Caki2 (cell line): ENCODE data around the gene ZBP1. TPM values are rescaled to one million over a fixed set of nuclear protein-coding genes. Genes with fewer than 3 reads are reported as not detected.
"Not testable (repeated sequence)": the region's sequence is repeated elsewhere in the genome, so short reads cannot be mapped to it uniquely, and the experiment has no call there.

Experiments
- DNase-seq: peaks from one replicate; pipeline ENCODE4 v3.0.0-alpha.2; 2015; ENCODE audit warnings: low read depth
- in situ Hi-C: cut with HindIII; loops from 2 replicates; pipeline ENCODE4 v1.10.0; 2016; ENCODE audit warnings: low sequenced_read_pairs, low pct_unique_long_range_greater_than_20kb, mixed read lengths
- total RNA-seq: library from RNA; depleted of rRNA; stranded (reverse); fragments of >200 nt; shearing (Covaris generic); gene quantifications from 2 replicates; pipeline ENCODE4 v1.2.3, GENCODE V29; 2014; ENCODE audit warnings: low replicate concordance

Gene ZBP1
- total RNA-seq, 1 experiment from 2014 or later: not detected

GRCh38 chr20:57649617-57650015 is 29.4 kb upstream of the ZBP1 start:
- DNase-seq: no peak
- in situ Hi-C loops: loop anchor here (25.0 kb wide), 1 partner anchor 538 kb away; no protein-coding TSS in a partner anchor

- DNase-seq: no peak
- in situ Hi-C loops: loop anchor here (25.0 kb wide), 1 partner anchor 538 kb away; no protein-coding TSS in a partner anchor
These were observed 28.8 kb upstream of the ZBP1 start for GRCh38 chr20:57648878-57649616.

GRCh38 chr20:57647933-57648785 is 27.9 kb upstream of the ZBP1 start:
- no peak for DNase-seq
- in situ Hi-C loops: loop anchor here (25.0 kb wide), 1 partner anchor 539 kb away; no protein-coding TSS in a partner anchor

DNA sequence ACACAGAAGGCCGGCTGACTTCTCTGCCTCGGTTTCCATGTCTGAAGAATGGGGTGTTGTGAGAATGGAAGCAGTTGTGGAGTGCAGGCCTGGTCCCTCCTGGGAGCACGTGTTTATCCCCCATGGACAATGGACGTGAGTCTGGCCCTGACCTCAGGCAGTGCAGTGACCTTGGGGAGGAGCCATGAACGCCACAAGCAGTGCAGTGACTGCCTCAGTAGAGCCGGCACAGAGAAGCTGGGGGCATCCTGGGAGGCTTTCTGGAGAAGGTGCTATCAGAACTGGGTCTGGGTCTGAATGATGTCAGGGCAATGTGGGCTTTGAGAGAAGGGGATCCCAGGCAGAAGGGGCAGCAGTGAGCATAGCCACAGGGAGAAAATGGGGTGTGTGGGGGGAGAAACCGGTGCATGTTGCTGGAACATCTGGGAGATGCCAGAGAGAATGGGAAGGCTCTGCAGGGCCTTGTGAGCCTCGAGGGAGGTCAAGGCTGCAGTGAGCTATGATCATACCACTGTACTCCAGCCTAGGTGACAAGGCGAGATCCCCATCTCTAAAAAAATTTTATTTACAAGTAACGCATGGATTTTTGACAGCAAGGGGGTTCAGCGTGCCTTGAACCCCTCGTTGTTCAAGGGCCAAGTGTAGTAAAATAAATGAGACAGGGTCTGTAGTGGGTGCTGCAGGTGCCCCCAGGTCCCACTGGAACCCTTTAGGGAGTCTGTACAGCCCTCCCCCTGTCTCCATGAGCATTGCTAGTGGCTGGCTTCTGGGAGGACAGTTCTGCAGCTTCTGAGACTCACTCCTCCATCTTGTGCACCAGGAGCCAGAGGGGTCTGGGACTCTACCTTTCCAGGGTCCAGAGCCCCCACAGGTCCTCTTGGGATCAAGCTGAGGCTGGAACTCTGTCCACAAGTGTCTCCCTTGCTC is 27.0 kb upstream of the ZBP1 start:
- DNase-seq: no peak
- in situ Hi-C loops: loop anchor here (25.0 kb wide), 1 partner anchor 540 kb away; no protein-coding TSS in a partner anchor

GRCh38 chr20:57638895-57639236 is 18.6 kb upstream of the ZBP1 start:
- DNase-seq: no peak
- in situ Hi-C loops: loop anchor here (25.0 kb wide), 1 partner anchor 548 kb away; no protein-coding TSS in a partner anchor

- DNase-seq: peak; percentile 96
These were observed 18.1 kb upstream of the ZBP1 start for GRCh38 chr20:57638173-57638894.

GRCh38 chr20:57633945-57634491 is 13.8 kb upstream of the ZBP1 start:
- in situ Hi-C loops: loop anchor here (25.0 kb wide), 1 partner anchor 553 kb away; no protein-coding TSS in a partner anchor
- no peak for DNase-seq

More at GRCh38 chr20:57638173-57638894, 18.1 kb upstream of the ZBP1 start:
- in situ Hi-C loops: loop anchor here (25.0 kb wide), 1 partner anchor 549 kb away; no protein-coding TSS in a partner anchor

DNA sequence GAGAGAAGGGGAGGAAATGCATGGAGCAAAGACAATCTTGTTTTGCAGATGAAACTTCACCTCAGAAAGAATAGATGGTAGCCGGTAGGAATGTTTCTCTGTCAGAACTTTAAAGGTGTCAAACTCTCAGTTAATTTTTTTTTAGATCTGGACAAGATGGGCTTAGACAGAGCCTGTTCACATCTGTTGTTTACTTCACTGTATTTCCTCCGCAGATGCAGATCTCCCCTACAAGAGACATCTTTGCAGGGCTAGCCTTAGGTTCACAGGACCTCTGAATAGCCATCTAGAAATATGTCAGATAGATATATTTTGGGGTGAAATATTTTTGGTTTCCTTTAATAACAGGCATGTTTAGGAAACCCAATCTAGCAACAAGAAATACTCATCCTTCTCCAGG is 12.1 kb upstream of the ZBP1 start:
- DNase-seq: no peak
- in situ Hi-C loops: loop anchor here (25.0 kb wide), 1 partner anchor 555 kb away; no protein-coding TSS in a partner anchor

DNA sequence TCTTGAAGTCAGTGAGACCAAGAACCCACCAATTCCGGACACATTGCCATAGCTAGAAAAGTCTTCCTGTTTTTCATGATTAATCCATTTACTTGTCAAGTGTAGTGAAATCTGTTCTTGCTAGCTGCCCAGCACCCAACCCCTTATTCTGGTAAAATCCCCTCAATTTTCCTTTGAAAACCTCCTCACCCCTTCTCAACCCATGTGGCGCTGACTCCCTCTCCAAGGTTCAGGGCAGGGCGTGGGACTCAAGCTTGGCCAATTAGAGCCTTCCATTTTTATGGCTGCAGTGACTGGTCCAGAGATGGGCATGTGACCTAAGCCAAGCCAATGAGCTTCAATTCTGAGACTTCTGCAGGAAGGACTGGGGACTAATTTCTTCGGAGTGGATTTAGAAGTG is 9.8 kb upstream of the ZBP1 start:
- in situ Hi-C loops: loop anchor here (25.0 kb wide), 1 partner anchor 557 kb away; no protein-coding TSS in a partner anchor

GRCh38 chr20:57629491-57629901 is 9.3 kb upstream of the ZBP1 start:
- not testable (repeated sequence) for DNase-seq
- in situ Hi-C loops: loop anchor here (25.0 kb wide), 1 partner anchor 558 kb away; no protein-coding TSS in a partner anchor

More for the DNA sequence above, 9.8 kb upstream of the ZBP1 start:
- no peak for DNase-seq

- not testable (repeated sequence) for DNase-seq
- in situ Hi-C loops: loop anchor here (25.0 kb wide), 1 partner anchor 558 kb away; no protein-coding TSS in a partner anchor
These were observed 8.7 kb upstream of the ZBP1 start for GRCh38 chr20:57628962-57629308.

- DNase-seq: no peak
- in situ Hi-C loops: loop anchor here (25.0 kb wide), 1 partner anchor 559 kb away; no protein-coding TSS in a partner anchor
These were observed 8.1 kb upstream of the ZBP1 start for GRCh38 chr20:57628047-57628961.

DNA sequence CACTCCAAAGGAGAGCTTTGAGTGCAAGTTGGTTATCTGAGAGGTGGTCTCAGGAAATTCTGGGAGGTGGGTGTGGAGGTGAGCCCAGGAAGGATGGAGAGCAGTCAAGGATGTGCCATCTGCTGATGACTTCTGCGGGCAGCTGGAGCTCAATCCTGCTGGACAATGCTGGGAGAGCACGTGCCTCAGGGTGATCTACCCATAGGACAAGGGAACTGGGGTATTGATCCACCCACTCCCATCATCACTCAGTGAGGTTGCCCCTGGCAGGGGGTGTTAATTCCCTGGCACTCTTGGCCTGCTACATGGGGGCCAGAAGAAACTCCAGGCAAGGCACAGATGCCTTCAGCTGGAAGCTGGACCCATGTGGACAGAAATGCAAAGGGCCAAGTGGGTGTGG is 7.1 kb upstream of the ZBP1 start:
- in situ Hi-C loops: loop anchor here (25.0 kb wide), 1 partner anchor 560 kb away; no protein-coding TSS in a partner anchor
- no peak for DNase-seq

DNA sequence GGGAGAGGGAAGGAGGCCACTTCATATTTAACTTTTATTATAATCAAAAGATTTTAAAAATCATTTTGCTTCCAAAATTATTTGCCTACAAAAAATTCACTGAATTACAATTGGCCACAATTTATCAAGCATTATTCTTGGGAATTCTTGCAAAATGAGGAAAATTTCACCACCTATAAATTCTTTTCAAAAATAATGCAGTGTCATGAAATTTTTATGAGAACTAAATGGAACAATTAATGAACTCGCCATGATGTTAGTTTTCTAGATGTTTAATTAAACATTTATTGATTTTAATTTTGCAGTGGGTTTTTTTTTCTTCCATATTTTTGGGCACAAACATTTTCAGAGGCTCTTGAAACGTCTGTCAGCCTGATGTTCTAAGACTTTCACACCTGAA is 5.8 kb upstream of the ZBP1 start:
- DNase-seq: no peak
- in situ Hi-C loops: loop anchor here (25.0 kb wide), 1 partner anchor 561 kb away; no protein-coding TSS in a partner anchor

- DNase-seq: no peak
- in situ Hi-C loops: loop anchor here (25.0 kb wide), 1 partner anchor 562 kb away; no protein-coding TSS in a partner anchor
These were observed 5.1 kb upstream of the ZBP1 start for GRCh38 chr20:57625181-57625958.
